Measurements from ENCODE around the gene RGS9.

DNA sequence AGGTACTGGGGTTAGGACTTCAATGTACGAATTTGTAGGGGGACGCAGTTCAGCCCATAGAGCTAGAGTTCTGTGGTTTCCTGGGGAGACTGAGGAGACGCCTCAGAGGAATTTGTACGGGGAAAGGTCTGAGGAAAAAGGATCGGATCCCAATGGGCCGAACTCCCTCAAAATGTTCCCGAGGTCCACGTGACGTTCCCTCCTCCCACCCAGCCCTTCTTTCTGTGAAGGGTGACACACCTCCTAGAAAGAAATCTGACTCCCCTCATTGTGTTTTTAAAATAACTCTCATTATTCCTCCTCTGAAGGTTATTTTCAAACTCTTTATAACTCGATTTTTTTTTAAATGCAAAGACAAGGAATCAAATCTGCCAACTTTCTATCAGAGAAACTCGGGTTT is 8.6 kb downstream of the RGS9 start:
- TF ChIP-seq, protein P1, sequence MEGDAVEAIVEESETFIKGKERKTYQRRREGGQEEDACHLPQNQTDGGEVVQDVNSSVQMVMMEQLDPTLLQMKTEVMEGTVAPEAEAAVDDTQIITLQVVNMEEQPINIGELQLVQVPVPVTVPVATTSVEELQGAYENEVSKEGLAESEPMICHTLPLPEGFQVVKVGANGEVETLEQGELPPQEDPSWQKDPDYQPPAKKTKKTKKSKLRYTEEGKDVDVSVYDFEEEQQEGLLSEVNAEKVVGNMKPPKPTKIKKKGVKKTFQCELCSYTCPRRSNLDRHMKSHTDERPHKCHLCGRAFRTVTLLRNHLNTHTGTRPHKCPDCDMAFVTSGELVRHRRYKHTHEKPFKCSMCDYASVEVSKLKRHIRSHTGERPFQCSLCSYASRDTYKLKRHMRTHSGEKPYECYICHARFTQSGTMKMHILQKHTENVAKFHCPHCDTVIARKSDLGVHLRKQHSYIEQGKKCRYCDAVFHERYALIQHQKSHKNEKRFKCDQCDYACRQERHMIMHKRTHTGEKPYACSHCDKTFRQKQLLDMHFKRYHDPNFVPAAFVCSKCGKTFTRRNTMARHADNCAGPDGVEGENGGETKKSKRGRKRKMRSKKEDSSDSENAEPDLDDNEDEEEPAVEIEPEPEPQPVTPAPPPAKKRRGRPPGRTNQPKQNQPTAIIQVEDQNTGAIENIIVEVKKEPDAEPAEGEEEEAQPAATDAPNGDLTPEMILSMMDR (IDR thresholded peaks at IDR 0.05), result no peak
- no peak for TF ChIP-seq POLR2AphosphoS5 (IDR thresholded peaks at IDR 0.05)
- TF ChIP-seq POLR2A (IDR thresholded peaks at IDR 0.05), result no peak
- no peak for TF ChIP-seq EP300 (IDR thresholded peaks at IDR 0.05)

Measured in stomach (tissue), 4 donors.